DND-41 (cell line): Measurements from ENCODE around the gene IFT122.

Experiments used
- ATAC-seq: fragments of 200-7000 bp; cut with Tn5 transposase; 3 replicates; pipeline ENCODE4 v1.9.1; 2021; ENCODE audit warnings: low read depth; ENCODE audit not compliant: insufficient read depth
- DNase-seq: peaks from one replicate; pipeline ENCODE4 v3.0.0-alpha.2; 2020
- H2AFZ ChIP-seq: 2 replicates; pipeline ENCODE4 v1.6.0; 2012; ENCODE audit warnings: low read depth, low read length
- H3K27ac ChIP-seq: 2 replicates; pipeline ENCODE4 v1.5.1; 2012; ENCODE audit warnings: low read length, inconsistent platforms
- H3K27me3 ChIP-seq: fragments of 200-600 bp; sonication (generic); 2 replicates; pipeline ENCODE4 v1.6.0; 2012; ENCODE audit warnings: low read length, mild to moderate bottlenecking, inconsistent platforms; ENCODE audit not compliant: insufficient read depth, poor library complexity
- H3K36me3 ChIP-seq: 2 replicates; pipeline ENCODE4 v1.5.1; 2012; ENCODE audit warnings: low read length, inconsistent platforms; ENCODE audit not compliant: insufficient read depth
- H3K4me1 ChIP-seq: 2 replicates; pipeline ENCODE4 v1.5.1; 2012; ENCODE audit warnings: mild to moderate bottlenecking, low read length; ENCODE audit not compliant: insufficient read depth
- H3K4me2 ChIP-seq: 2 replicates; pipeline ENCODE4 v1.6.0; 2012; ENCODE audit warnings: mild to moderate bottlenecking, moderate library complexity, low read length, inconsistent platforms; ENCODE audit not compliant: insufficient read depth
- H3K4me3 ChIP-seq, 2 experiments: fragments of 200-600 bp in 1 of 2; shearing (Covaris generic) in 1 of 2; 2 replicates each; pipeline ENCODE4 v1.5.1; 2012 to 2016; ENCODE audit warnings: inconsistent platforms in 2 of 2, low read length in 2 of 2, mild to moderate bottlenecking in 2 of 2, low read depth in 1 of 2, moderate library complexity in 1 of 2
- H3K79me2 ChIP-seq: 2 replicates; pipeline ENCODE4 v1.6.0; 2012; ENCODE audit warnings: low read length, inconsistent platforms; ENCODE audit not compliant: insufficient read depth
- H3K9ac ChIP-seq: 2 replicates; pipeline ENCODE4 v1.6.0; 2012; ENCODE audit warnings: low read depth, mild to moderate bottlenecking, inconsistent platforms, low read length, moderate library complexity
- H3K9me3 ChIP-seq: 2 replicates; pipeline ENCODE4 v1.5.1; 2012; ENCODE audit warnings: low read length, moderate library complexity, mild to moderate bottlenecking, inconsistent platforms; ENCODE audit not compliant: insufficient read depth, severe bottlenecking
- H4K20me1 ChIP-seq: 2 replicates; pipeline ENCODE4 v1.6.0; 2012; ENCODE audit warnings: low read length; ENCODE audit not compliant: insufficient read depth
- EZH2 ChIP-seq: IDR thresholded peaks from 3 replicates; pipeline ENCODE4 v1.6.1; 2012; ENCODE audit warnings: borderline replicate concordance, low read depth, mild to moderate bottlenecking, moderate library complexity, low read length, inconsistent platforms; ENCODE audit not compliant: severe bottlenecking
- TF ChIP-seq, protein P1 (sequence below): IDR thresholded peaks from 2 replicates; pipeline ENCODE4 v1.5.1; 2012; ENCODE audit warnings: borderline replicate concordance, low read length, moderate library complexity, mild to moderate bottlenecking; ENCODE audit not compliant: poor library complexity, severe bottlenecking; ENCODE audit errors: extremely low read depth

IFT122 gene

DNA sequence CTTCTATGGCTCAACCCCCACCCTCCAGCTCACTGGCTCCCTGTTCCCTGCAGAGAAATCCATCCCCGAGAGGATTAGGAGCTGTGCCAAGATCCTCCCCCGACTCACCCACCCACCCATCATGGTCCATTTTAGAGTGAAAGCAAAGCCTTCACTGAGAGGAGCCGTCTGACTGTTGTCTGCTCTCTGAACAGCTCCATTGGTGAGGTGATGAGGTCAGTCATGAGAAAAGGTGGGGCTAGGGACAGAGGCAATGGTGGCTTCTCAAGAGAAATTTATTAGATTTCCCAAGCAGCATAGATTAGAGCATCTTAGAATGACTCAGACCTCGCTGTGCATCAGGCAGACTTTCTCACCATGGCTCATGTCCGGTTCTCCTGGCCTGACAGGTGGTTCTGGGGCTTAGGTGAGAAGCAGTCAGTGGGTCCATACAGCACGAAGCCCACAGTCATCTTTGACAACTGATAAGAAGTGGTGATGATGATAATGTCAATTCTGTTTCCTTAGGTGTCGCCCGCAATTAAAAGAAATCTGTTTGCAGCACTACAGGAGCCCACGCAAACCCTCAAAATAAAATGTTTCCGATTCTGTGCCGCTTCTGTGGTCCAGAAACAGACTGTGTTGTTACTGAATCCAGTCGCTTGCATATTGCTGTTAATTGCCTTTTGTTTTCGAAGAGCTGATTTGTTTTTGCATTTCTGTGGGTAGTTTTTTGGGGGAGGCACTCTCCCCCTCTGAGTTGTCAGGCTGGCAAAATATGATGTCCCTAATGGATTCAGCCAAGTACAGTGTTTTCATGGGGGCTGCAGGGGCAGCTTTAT is 63.7 kb downstream of the IFT122 start:
- Histone ChIP-seq H4K20me1 (no peaks in the 10 kb centered on the region), H2AFZ (no peak overlapping the region), H3K36me3 (peaks cover 65% of the 10 kb centered on the region), H3K9me3 (no peaks in the 10 kb centered on the region), H3K4me1 (no peaks in the 10 kb centered on the region), H3K9ac (no peak overlapping the region), H3K27me3 (no peaks in the 10 kb centered on the region), H3K4me2 (no peak overlapping the region), H3K4me3 (no peak overlapping the region), H3K79me2 (no peaks in the 10 kb centered on the region), H3K27ac (no peak overlapping the region)
- no peak for ATAC-seq
- TF ChIP-seq EZH2: no peak
- TF ChIP-seq, protein P1, sequence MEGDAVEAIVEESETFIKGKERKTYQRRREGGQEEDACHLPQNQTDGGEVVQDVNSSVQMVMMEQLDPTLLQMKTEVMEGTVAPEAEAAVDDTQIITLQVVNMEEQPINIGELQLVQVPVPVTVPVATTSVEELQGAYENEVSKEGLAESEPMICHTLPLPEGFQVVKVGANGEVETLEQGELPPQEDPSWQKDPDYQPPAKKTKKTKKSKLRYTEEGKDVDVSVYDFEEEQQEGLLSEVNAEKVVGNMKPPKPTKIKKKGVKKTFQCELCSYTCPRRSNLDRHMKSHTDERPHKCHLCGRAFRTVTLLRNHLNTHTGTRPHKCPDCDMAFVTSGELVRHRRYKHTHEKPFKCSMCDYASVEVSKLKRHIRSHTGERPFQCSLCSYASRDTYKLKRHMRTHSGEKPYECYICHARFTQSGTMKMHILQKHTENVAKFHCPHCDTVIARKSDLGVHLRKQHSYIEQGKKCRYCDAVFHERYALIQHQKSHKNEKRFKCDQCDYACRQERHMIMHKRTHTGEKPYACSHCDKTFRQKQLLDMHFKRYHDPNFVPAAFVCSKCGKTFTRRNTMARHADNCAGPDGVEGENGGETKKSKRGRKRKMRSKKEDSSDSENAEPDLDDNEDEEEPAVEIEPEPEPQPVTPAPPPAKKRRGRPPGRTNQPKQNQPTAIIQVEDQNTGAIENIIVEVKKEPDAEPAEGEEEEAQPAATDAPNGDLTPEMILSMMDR: no peak
- DNase-seq: no peak

DNA sequence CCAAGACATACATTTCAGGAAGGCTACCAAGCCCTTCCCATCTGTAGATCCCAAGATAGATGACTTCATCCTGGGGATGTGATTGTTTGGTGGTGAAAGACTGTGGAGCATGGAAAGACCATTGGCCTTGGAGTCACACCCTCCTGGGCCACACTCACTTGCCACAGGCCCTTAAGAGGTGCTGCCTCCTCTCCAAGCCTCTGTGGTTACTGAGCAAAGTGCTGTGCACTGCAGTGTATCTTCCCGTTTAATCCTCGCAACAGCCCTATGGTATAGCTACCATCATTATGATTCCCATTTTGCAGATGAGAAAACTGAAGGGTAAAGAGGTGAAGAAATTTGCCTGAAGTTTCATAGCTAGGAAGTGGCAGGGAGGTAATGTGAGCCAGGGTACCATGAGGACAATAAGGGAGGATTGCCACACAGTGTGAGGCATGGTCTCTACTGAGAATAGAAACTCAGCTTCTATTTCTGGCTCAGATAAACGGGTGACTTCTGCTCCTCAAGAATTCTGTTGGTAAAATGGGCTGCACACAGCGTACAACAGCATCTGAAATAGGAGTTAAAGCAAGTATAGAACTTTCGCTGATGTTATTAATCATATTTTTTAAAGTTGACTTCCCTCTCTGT is 64.6 kb downstream of the IFT122 start:
- Histone ChIP-seq H3K4me1 (no peaks in the 10 kb centered on the region), H3K36me3 (peaks cover 65% of the 10 kb centered on the region), H3K27ac (no peak overlapping the region), H3K4me2 (no peak overlapping the region), H3K27me3 (no peaks in the 10 kb centered on the region), H3K79me2 (no peaks in the 10 kb centered on the region), H3K9ac (no peak overlapping the region), H3K9me3 (no peaks in the 10 kb centered on the region), H3K4me3 (no peak overlapping the region), H2AFZ (no peak overlapping the region), H4K20me1 (no peaks in the 10 kb centered on the region)
- DNase-seq (no peak), ATAC-seq (no peak)
- TF ChIP-seq, protein P1: no peak
- TF ChIP-seq EZH2: no peak

DNA sequence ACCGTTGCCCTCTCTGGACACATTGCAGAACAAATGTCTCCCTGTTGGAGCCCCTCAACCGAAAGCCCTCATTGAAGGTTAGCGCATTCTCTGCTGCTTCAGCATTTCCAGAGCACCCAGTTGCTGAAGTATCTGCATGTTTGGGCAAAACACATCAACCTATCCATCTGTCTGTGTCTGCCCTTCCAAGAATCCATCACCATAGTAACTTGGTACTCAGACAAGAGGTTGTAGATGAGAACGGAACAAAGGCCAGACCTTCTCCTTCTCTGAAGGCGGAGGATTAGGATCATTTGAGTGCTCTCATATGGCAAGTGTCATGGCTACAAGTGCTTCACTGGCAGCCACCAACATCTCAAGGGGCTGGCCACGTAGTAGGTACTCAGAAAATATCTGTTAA is 65.3 kb downstream of the IFT122 start:
- ATAC-seq: no peak

More for the DNA sequence above, 65.3 kb downstream of the IFT122 start:
- Histone ChIP-seq H3K27ac (no peak overlapping the region), H3K9me3 (no peaks in the 10 kb centered on the region), H3K79me2 (no peaks in the 10 kb centered on the region), H3K27me3 (no peaks in the 10 kb centered on the region), H3K4me2 (no peak overlapping the region), H2AFZ (no peak overlapping the region), H3K4me3 (no peak overlapping the region), H3K9ac (no peak overlapping the region), H3K4me1 (no peaks in the 10 kb centered on the region), H4K20me1 (no peaks in the 10 kb centered on the region), H3K36me3 (peaks cover 58% of the 10 kb centered on the region)
- no peak for TF ChIP-seq EZH2
- TF ChIP-seq, protein P1: no peak
- DNase-seq: no peak
